Tibial nerve (tissue), 4 donors: ENCODE measurements around the gene SH3D21.

Source experiments
- CTCF ChIP-seq, 5 experiments: fragments of 200-600 bp in 3 of 5; fragments of 450-650 bp in 2 of 5; sonication (generic) in 3 of 5; IDR thresholded peaks; one replicate each; pipeline ENCODE4 v1.5.1; 2016 to 2019; ENCODE audit warnings: antibody characterized with exemption in 5 of 5, mild to moderate bottlenecking in 3 of 5, moderate library complexity in 2 of 5
- EP300 ChIP-seq, 2 donors: sonication (generic); formaldehyde crosslinking; IDR thresholded peaks; one replicate each; pipeline ENCODE4 v1.6.1; 2017; ENCODE audit warnings: antibody characterized with exemption in 2 of 2, mild to moderate bottlenecking in 1 of 2
- POLR2A ChIP-seq, 2 donors: fragments of 450-650 bp; IDR thresholded peaks; one replicate each; pipeline ENCODE4 v1.6.1; 2017; ENCODE audit warnings: antibody characterized with exemption in 2 of 2, mild to moderate bottlenecking in 2 of 2, moderate library complexity in 2 of 2

- no peak for TF ChIP-seq CTCF (IDR thresholded peaks at IDR 0.05)
- TF ChIP-seq POLR2A (IDR thresholded peaks at IDR 0.05): no peak
- TF ChIP-seq EP300 (IDR thresholded peaks at IDR 0.05): no peak
Observed at GRCh38 chr1:36322041-36322785, 16.0 kb downstream of the SH3D21 start.
